GM21619 (cell line): Measurements from ENCODE around the gene DNMT1.
"Not testable (repeated sequence)": the region's sequence is repeated elsewhere in the genome, so short reads cannot be mapped to it uniquely, and the experiment has no call there.

Source experiments
- ATAC-seq: cut with Tn5 transposase; IDR thresholded peaks from one replicate; pipeline ENCODE4 v1.9.1; 2021; ENCODE audit not compliant: unreplicated experiment

The DNMT1 gene

GRCh38 chr19:10222201-10222890 is 27.6 kb upstream of the DNMT1 start:
- ATAC-seq: no peak

GRCh38 chr19:10220695-10221094 is 25.9 kb upstream of the DNMT1 start:
- no peak for ATAC-seq

GRCh38 chr19:10219678-10220077 is 24.9 kb upstream of the DNMT1 start:
- no peak for ATAC-seq

DNA sequence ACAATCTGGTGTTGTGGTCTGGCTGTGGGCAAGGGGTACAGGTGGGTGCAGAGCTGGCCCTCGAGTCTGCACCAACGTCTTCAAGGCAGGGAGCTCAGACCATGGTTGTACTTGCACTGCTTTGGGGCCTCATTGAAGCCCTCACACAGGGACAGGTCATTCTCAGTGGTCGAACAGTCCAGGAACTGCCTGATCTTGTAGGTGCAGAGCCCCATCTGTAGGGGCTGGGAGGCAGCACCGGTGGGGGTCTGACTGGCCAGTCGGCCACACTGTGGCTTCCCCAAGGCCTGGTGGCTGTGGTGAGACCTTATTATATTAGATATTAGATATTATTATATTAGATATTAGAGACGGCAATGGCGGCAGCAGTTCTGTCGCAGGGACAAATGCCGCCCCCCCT is 22.3 kb upstream of the DNMT1 start:
- ATAC-seq: no peak

DNA sequence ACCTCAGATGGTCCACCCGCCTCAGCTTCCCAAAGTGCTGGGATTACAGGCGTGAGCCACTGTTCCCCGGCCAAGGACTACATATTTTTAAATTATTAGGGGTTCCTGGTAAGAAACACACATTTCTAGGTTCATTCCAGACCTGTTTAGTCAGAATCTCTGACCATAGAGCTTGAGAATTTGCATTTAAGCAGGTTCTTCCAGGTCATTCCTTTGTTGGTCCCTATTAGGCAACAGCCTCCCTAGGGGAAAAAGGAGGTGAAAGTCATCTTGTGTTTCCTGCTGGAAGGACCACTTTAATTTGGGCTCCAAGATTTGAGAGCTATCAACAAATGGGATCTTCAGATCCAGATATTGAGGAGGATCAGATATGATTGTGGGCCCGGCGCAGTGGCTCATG is 20.0 kb upstream of the DNMT1 start:
- no peak for ATAC-seq

- no peak for ATAC-seq
Observed at GRCh38 chr19:10211691-10212090, 16.9 kb upstream of the DNMT1 start.

DNA sequence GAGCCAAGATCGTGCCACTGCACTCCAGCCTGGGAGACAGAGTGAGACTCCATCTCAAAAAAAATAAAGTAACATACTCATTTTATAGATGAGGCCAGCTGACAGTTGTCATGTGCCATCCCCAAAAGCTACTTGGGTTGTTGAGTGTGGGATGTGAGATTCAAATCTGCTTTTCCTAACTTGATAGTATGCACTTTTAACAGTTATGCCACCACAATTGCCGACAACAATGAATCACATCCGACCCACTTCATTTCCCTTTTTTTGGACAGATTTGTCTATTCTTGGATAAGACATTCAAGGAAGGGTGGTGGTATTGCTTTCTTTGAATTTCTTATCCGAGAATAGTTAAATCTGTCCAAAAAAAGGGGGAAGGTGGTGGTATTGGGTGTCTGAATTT is 16.3 kb upstream of the DNMT1 start:
- no peak for ATAC-seq

DNA sequence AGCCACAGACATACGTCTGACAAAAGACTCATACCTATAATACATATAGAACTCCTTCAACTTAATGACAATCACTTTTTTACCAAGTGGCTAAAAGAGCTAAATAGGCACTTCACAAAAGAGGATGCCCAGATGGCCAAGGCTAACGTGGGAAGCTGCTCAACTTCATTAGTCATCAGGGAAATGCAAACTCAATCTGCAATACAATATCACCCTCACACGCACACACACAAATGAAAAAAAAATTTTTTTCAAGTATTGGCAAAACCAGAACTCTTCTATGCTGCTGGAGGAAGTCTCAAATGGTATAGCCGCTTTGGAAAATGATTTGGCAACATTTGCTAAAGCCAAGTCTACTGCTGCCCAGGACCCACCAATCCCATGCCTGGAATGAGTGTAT is 14.6 kb upstream of the DNMT1 start:
- no peak for ATAC-seq

DNA sequence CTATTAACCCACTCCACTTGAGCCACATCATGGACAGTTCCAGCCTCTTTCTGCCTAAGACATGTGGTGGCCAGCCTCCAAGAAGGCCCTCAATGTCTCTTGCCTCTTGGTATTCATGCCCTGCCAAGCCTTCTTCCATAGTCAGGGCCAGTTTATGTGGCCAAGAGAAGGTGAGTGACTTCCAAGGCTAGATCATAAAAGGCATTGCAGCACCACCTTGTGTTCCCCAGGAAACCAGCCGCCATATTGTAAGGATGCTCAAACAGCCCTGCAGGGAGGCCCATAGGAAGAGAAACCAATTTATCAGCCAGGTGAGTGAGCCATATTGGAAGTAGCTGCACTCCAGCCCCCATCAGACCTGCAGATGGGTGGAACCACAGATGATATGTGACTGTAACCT is 12.3 kb upstream of the DNMT1 start:
- no peak for ATAC-seq

DNA sequence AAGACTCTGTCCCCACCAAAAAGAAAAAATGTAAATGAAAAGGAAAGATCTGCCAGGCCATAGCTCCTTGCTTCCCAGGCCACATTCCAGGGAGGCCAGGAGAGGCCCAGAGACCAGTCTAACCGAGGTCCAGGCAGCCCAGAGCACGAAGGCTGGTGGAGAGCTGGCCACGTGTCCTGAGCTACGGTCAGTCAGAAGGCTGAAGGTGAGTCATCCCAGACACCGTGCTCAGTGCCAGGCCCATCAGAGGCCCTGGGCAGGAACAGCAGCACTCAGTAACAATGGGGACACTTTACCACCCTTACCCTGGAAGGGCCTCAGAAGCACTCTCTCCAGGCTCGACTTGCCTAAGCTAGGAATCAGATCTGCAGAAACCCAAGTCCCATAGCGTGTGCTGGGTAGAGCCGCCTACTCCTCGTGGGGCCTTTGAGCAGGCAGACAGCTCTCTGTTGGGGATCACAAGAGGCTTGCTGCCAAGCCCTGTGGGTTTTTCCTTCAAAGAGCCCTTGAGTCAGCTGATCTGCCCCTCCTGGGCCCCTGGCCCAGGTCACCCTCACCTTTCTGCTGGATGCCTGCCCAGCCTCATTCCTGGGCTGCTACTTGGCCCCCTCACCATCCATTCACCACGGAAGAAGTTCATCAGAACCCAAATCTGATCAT is 11.6 kb upstream of the DNMT1 start:
- ATAC-seq: no peak

DNA sequence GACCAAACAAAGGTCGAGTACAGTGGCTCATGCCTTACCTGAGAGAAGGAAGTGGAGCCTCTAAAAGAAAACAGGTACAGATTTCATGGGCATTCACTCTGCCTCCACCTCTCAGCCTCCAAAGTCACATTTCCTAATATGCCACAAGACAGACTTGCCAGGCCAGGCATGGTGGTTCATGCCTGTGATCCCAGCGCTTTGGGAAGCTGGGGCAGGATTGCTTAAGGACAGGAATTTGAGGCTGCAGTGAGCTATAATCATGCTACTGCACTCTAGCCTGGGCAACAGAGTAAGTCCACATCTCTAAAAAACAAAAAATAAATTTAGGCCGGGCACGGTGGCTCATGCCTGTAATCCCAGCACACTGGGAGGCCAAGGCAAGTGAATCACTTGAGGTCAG is 10.9 kb upstream of the DNMT1 start:
- no peak for ATAC-seq

DNA sequence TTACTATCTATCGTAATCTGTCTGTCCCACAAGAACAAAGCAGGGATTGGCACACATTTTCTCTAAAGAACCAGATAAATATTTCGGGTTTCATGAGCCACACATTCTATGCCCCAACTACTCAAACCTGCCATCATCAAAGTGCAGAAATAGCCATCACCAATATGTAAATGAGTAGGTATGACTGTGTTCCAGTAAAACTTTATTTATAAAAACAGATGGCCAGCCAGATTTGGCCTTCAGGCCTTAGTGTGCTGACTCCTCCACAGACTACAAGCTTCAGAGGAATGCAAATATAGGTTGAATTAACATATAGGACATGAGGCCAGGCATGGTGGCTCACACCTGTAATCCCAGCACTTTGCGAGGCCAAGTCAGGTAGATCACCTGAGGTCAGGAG is 8.9 kb upstream of the DNMT1 start:
- no peak for ATAC-seq

- ATAC-seq: no peak
Observed at GRCh38 chr19:10201176-10201575, 6.4 kb upstream of the DNMT1 start.

- ATAC-seq: not testable (repeated sequence)
Observed at GRCh38 chr19:10200101-10200500, 5.3 kb upstream of the DNMT1 start.

GRCh38 chr19:10198889-10199644 is 4.3 kb upstream of the DNMT1 start:
- ATAC-seq: not testable (repeated sequence)

DNA sequence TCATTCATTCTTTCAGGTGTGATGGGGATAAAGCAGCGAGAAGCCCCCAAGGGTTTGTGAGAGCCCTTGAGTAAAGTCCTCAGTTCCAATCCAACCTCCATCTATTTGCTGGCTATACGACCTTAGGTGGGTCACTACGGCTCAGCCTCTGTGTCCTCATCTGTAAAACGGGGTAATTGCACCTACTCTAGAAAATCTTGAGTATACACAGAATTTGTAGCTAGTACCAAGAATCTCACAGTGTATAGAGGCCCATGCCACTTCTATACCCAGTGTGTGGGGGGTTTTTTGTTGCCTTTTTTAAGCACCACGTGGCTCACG is 406 bp upstream of the DNMT1 start:
- no peak for ATAC-seq

- peak; percentile 18 for ATAC-seq
Observed at GRCh38 chr19:10193790-10194499, 808 bp downstream of the DNMT1 start.

DNA sequence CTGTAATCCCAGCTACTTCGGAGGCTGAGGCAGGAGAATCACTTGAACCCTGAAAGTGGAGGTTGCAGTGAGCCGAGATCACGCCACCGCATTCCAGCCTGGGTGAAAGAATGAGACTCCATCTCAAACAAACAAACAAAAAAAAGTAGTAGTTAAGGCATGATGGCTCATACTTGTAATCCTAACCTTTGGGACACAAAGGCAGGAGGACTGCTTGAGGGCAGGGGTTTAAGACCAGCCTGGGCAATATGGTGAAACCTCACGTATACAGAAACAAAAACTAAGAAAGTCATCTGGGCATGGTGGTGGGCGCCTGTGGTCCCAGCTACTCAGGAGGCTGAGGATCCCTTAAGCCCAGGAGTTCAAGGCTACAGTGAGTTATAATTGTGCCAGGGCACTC is 1.8 kb downstream of the DNMT1 start:
- no peak for ATAC-seq

DNA sequence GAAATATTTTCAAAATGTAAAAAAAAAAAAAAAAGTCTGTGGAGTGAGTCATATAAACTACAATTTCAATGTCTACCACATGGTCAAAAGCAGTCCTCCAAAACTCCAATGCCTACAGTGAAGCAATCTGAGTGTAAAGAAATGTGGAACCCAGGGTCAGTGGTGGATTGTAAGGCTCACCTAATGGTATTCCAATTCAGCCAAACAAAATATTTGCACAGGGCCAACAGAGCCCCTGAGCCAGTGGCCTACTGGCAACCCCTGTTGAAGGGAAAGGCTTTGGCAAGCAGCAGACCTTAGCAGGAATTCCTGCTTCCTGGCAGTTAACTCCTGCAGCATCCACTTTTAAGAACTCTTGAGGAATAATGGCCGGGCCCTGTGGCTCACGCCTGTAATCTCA is 3.4 kb downstream of the DNMT1 start:
- no peak for ATAC-seq

DNA sequence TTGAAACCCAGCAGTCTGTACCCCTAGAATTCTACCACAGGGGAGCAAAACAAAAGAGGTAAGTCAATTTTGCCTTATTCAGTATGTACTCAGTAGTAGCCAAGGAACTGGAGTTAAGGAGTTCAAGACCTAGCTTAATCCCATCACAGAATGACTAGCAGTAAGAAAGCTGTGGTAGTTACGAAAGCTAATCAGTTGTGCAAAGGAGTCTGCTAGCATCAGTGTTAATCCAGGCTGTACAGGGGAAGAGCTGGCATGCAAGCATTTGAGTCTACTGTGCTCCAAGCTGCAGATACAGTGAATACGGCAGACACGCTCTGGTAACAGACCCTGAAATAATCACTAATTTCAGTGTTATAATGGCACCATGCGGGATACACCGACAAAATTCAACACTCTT is 4.7 kb downstream of the DNMT1 start:
- ATAC-seq: no peak

GRCh38 chr19:10189616-10190015 is 5.1 kb downstream of the DNMT1 start:
- no peak for ATAC-seq

GRCh38 chr19:10187315-10187714 is 7.4 kb downstream of the DNMT1 start:
- ATAC-seq: no peak
